ENCODE data around the gene APOA4.
"Not testable (repeated sequence)": the region's sequence is repeated elsewhere in the genome, so short reads cannot be mapped to it uniquely, and the experiment has no call there.

The APOA4 gene

DNA sequence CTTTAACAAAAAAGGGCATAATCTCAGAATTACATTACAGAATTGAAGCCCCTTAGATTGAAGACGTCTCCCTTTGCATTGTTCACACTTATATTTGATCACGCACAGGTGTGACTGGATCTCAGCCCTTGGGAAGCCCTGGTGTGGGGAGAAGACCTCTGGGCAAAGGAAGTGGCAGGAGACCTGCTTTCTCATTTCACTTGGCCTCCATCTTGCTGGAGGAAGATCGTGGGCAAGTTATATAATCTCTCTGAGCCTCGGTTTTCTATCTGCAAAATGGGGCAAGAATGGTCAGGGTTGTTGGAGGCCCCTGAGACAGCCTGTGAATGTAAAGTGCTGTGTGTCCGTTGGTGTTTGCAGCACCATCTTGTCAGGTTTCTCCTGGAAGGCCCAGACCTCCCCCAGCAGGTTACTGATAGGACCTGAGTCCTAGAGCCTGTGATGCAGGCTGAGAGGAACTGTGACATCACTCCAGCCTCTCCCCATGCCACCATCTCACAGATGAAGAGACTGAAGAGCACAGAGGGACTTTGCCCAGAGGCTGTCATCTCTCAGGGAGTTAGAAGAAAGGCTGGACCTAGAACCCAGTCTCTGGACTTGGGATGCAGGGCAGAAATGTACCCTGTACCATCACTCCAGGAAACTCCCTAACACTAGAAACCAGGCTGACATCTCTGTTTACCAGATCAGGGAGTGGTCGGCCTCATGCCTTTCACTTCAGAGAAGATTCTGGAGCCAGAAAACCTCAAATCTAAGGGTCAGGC, 15.4 kb upstream of the APOA4 start:
- Histone ChIP-seq H3K4me3 (ENCODE audit: low read length) (no peak overlapping the region), H3K4me1 (ENCODE audit: control insufficient read depth, insufficient read depth, low read length) (peaks cover 4% of the 10 kb centered on the region), H3K27me3 (ENCODE audit: control insufficient read depth, insufficient read depth, low read length) (no peaks in the 10 kb centered on the region), H3K36me3 (ENCODE audit: control insufficient read depth, insufficient read depth, low read length) (no peaks in the 10 kb centered on the region), H3K9me3 (ENCODE audit: control insufficient read depth, insufficient read depth, low read length) (no peaks in the 10 kb centered on the region), H3K27ac (ENCODE audit: low read length) (no peak overlapping the region)
- no peak for DNase-seq (ENCODE audit: low read depth, low spot score)
- no CpG with 5 or more reads among the region's 6 CpGs for WGBS (ENCODE audit: insufficient coverage, insufficient read length)

DNA sequence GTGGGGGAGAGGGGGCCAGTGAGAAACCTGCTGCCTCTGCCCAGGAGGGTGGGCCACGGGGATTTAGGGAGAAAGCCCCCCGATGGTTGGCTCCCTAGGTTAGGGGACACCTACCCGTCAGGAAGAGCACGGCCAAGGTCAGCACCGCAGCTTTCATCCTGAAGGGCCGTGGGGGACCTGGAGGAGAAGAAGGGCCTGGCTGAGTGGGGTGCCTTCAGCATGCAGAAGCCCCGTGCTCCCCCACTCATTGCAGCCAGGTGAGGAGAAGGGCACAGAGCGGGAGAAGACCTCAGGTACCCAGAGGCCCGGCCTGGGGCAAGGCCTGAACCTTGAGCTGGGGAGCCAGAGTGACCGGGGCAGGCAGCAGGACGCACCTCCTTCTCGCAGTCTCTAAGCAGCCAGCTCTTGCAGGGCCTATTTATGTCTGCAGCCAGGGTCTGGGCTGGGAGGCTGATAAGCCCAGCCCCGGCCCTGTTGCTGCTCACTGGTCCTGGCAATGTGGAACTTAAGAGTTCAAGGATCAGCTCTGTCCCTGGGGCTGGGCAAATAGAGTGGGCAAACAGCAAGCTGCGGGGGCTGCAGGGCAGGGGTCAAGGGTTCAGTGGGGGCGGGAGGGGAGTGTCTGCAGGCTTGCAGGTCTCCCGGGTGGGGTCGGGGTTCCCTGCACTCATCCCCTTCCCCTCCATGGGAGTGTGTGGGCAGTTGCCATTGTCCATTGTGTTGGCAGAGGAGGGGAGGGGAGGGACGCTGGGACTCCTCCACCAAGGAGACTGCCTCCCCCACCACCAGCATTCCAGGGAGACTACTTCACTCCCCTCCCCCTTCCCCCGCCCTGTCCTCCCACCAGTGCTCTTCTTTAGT, 14.4 kb upstream of the APOA4 start, which contains the start of gene APOA1:
Gene APOA1, minus strand, starts transcription at position 392 of the 861 bp plus-strand sequence. Its CDS starts 235 bp downstream, at position 157.
- H3K4me3 ChIP-seq (ENCODE audit: low read length) = no peak within 1 kb of the TSS
- no peaks in the 10 kb centered on the region for H3K36me3 ChIP-seq (ENCODE audit: control insufficient read depth, insufficient read depth, low read length)
- H3K27ac ChIP-seq (ENCODE audit: low read length) = no peak within 1 kb of the TSS
- no peaks in the 10 kb centered on the region for H3K27me3 ChIP-seq (ENCODE audit: control insufficient read depth, insufficient read depth, low read length)
- no CpG with 5 or more reads among the region's 19 CpGs for WGBS (ENCODE audit: insufficient coverage, insufficient read length)
- no peaks in the 10 kb centered on the region for H3K9me3 ChIP-seq (ENCODE audit: control insufficient read depth, insufficient read depth, low read length)
- H3K4me1 ChIP-seq (ENCODE audit: control insufficient read depth, insufficient read depth, low read length) = peaks cover 4% of the 10 kb centered on the region
- DNase-seq (ENCODE audit: low read depth, low spot score) = no peak

DNA sequence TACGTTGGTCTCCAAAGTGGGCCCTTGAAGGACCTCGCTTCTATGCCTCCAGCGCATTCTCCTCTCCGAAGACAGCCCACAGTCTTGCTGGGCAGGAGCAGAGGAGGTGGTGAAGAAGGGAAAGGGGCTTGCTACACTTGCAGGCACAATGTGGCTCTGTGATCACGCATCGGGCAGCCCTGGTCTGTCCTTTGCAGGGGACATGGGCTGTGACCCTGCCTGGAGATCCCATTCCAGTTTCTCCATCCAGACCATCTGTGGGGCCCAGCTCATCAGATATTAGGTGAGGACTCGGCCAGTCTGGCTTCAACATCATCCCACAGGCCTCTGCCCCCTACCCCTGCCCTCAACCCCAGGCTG, 13.5 kb upstream of the APOA4 start:
- no peak overlapping the region for H3K4me3 ChIP-seq (ENCODE audit: low read length)
- DNase-seq (ENCODE audit: low read depth, low spot score) = no peak
- peaks cover 4% of the 10 kb centered on the region for H3K4me1 ChIP-seq (ENCODE audit: control insufficient read depth, insufficient read depth, low read length)
- H3K27ac ChIP-seq (ENCODE audit: low read length) = no peak overlapping the region
- H3K36me3 ChIP-seq (ENCODE audit: control insufficient read depth, insufficient read depth, low read length) = no peaks in the 10 kb centered on the region
- WGBS (ENCODE audit: insufficient coverage, insufficient read length) = no CpG with 5 or more reads among the region's 7 CpGs
- no peaks in the 10 kb centered on the region for H3K27me3 ChIP-seq (ENCODE audit: control insufficient read depth, insufficient read depth, low read length)
- no peaks in the 10 kb centered on the region for H3K9me3 ChIP-seq (ENCODE audit: control insufficient read depth, insufficient read depth, low read length)

- peaks cover 4% of the 10 kb centered on the region for H3K4me1 ChIP-seq (ENCODE audit: control insufficient read depth, insufficient read depth, low read length)
- H3K4me3 ChIP-seq (ENCODE audit: low read length) = peak overlapping the region; percentile 63; the same call in 1 of the 2 replicates
- no peaks in the 10 kb centered on the region for H3K27me3 ChIP-seq (ENCODE audit: control insufficient read depth, insufficient read depth, low read length)
- DNase-seq (ENCODE audit: low read depth, low spot score) = peak; percentile 82
- H3K36me3 ChIP-seq (ENCODE audit: control insufficient read depth, insufficient read depth, low read length) = no peaks in the 10 kb centered on the region
- no peaks in the 10 kb centered on the region for H3K9me3 ChIP-seq (ENCODE audit: control insufficient read depth, insufficient read depth, low read length)
- H3K27ac ChIP-seq (ENCODE audit: low read length) = no peak overlapping the region
- WGBS (ENCODE audit: insufficient coverage, insufficient read length) = no CpG with 5 or more reads among the region's 57 CpGs
These were observed 12.9 kb upstream of the APOA4 start for GRCh38 chr11:116835791-116836631.

GRCh38 chr11:116835042-116835772, 12.1 kb upstream of the APOA4 start:
- no peak overlapping the region for H3K27ac ChIP-seq (ENCODE audit: low read length)
- no peak for DNase-seq (ENCODE audit: low read depth, low spot score)
- peaks cover 4% of the 10 kb centered on the region for H3K4me1 ChIP-seq (ENCODE audit: control insufficient read depth, insufficient read depth, low read length)
- H3K4me3 ChIP-seq (ENCODE audit: low read length) = peak overlapping the region; percentile 63; the same call in 1 of the 2 replicates
- no peaks in the 10 kb centered on the region for H3K9me3 ChIP-seq (ENCODE audit: control insufficient read depth, insufficient read depth, low read length)
- H3K36me3 ChIP-seq (ENCODE audit: control insufficient read depth, insufficient read depth, low read length) = no peaks in the 10 kb centered on the region
- H3K27me3 ChIP-seq (ENCODE audit: control insufficient read depth, insufficient read depth, low read length) = no peaks in the 10 kb centered on the region
- no CpG with 5 or more reads among the region's 28 CpGs for WGBS (ENCODE audit: insufficient coverage, insufficient read length)

GRCh38 chr11:116834535-116835041, 11.5 kb upstream of the APOA4 start:
- not testable (repeated sequence) for H3K4me1 ChIP-seq (ENCODE audit: control insufficient read depth, insufficient read depth, low read length); H3K27ac ChIP-seq (ENCODE audit: low read length); H3K27me3 ChIP-seq (ENCODE audit: control insufficient read depth, insufficient read depth, low read length); H3K36me3 ChIP-seq (ENCODE audit: control insufficient read depth, insufficient read depth, low read length); H3K4me3 ChIP-seq (ENCODE audit: low read length); DNase-seq (ENCODE audit: low read depth, low spot score); H3K9me3 ChIP-seq (ENCODE audit: control insufficient read depth, insufficient read depth, low read length)
- WGBS (ENCODE audit: insufficient coverage, insufficient read length) = no CpG with 5 or more reads among the region's 13 CpGs

- no peak for DNase-seq (ENCODE audit: low read depth, low spot score)
- H3K36me3 ChIP-seq (ENCODE audit: control insufficient read depth, insufficient read depth, low read length) = no peaks in the 10 kb centered on the region
- no peak overlapping the region for H3K4me3 ChIP-seq (ENCODE audit: low read length)
- no peak overlapping the region for H3K27ac ChIP-seq (ENCODE audit: low read length)
- no peaks in the 10 kb centered on the region for H3K27me3 ChIP-seq (ENCODE audit: control insufficient read depth, insufficient read depth, low read length)
- H3K4me1 ChIP-seq (ENCODE audit: control insufficient read depth, insufficient read depth, low read length) = peaks cover 4% of the 10 kb centered on the region
- WGBS (ENCODE audit: insufficient coverage, insufficient read length) = no CpG with 5 or more reads among the region's 14 CpGs
- no peaks in the 10 kb centered on the region for H3K9me3 ChIP-seq (ENCODE audit: control insufficient read depth, insufficient read depth, low read length)
These were observed 10.9 kb upstream of the APOA4 start for GRCh38 chr11:116833816-116834534.

DNA sequence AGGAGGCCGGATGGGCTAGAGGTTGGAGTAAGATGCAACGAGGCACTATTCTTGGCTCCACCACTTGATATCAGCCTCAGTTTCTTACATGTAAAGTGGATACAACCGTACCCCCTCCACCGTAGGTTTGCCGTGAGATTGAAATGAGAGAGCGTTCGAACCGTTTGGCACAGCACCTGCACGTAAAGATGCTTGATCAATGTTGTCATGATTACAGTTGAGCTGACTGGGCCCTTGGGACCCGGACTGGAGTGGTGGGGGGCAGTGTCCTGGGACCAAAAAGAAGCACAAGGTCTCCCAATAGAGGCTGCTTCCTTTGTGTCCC, 10.3 kb upstream of the APOA4 start:
- H3K4me1 ChIP-seq (ENCODE audit: control insufficient read depth, insufficient read depth, low read length) = peaks cover 4% of the 10 kb centered on the region

More for the DNA sequence above, 10.3 kb upstream of the APOA4 start:
- H3K4me3 ChIP-seq (ENCODE audit: low read length) = no peak overlapping the region
- H3K27ac ChIP-seq (ENCODE audit: low read length) = no peak overlapping the region
- H3K9me3 ChIP-seq (ENCODE audit: control insufficient read depth, insufficient read depth, low read length) = no peaks in the 10 kb centered on the region
- no peaks in the 10 kb centered on the region for H3K36me3 ChIP-seq (ENCODE audit: control insufficient read depth, insufficient read depth, low read length)
- WGBS (ENCODE audit: insufficient coverage, insufficient read length) = no CpG with 5 or more reads among the region's 10 CpGs
- DNase-seq (ENCODE audit: low read depth, low spot score) = no peak
- no peaks in the 10 kb centered on the region for H3K27me3 ChIP-seq (ENCODE audit: control insufficient read depth, insufficient read depth, low read length)

Data from iPS DF 6.9 (cell line).